Liver (tissue), 9 donors: ENCODE data around the gene DENND4A. TPM values are rescaled to one million over a fixed set of nuclear protein-coding genes. Genes with fewer than 3 reads are reported as not detected.

Source experiments
- DNase-seq: peaks from one replicate; pipeline ENCODE4 v3.0.0-alpha.2; 2017; ENCODE audit warnings: low spot score
- H3K27ac ChIP-seq, 2 donors: one replicate each; pipeline ENCODE4 v1.7.0; 2013; ENCODE audit warnings: inconsistent platforms in 2 of 2, low read length in 2 of 2, control low read depth in 1 of 2, low read depth in 1 of 2, mild to moderate bottlenecking in 1 of 2
- H3K27me3 ChIP-seq, 4 donors: one replicate each; pipeline versions ENCODE4 v1.6.1 to v1.7.0; 2013; ENCODE audit warnings: low read length in 3 of 4, inconsistent platforms in 1 of 4, mild to moderate bottlenecking in 1 of 4, moderate library complexity in 1 of 4; ENCODE audit not compliant: control insufficient read depth in 4 of 4, insufficient read depth in 4 of 4
- H3K36me3 ChIP-seq, 4 donors: one replicate each; pipeline versions ENCODE4 v1.6.1 to v1.7.0; 2013; ENCODE audit warnings: low read length in 3 of 4, mild to moderate bottlenecking in 3 of 4, low read depth in 1 of 4, moderate library complexity in 1 of 4; ENCODE audit not compliant: control insufficient read depth in 4 of 4, insufficient read depth in 3 of 4
- H3K4me1 ChIP-seq, 4 donors: one replicate each; pipeline versions ENCODE4 v1.6.1 to v1.7.0; 2013; ENCODE audit warnings: low read length in 3 of 4, mild to moderate bottlenecking in 3 of 4, moderate library complexity in 1 of 4; ENCODE audit not compliant: control insufficient read depth in 4 of 4, insufficient read depth in 4 of 4
- H3K4me3 ChIP-seq, 3 donors: one replicate each; pipeline versions ENCODE4 v1.6.1 to v1.7.0; 2013; ENCODE audit warnings: low read length in 3 of 3, control low read depth in 1 of 3, low read depth in 1 of 3, mild to moderate bottlenecking in 1 of 3
- H3K9ac ChIP-seq, 2 donors: one replicate each; pipeline ENCODE4 v1.7.0; 2013; ENCODE audit warnings: low read length in 2 of 2, mild to moderate bottlenecking in 2 of 2, moderate library complexity in 2 of 2, control low read depth in 1 of 2, low read depth in 1 of 2
- H3K9me3 ChIP-seq, 4 donors: one replicate each; pipeline versions ENCODE4 v1.6.1 to v1.7.0; 2013; ENCODE audit warnings: low read length in 3 of 4; ENCODE audit not compliant: control insufficient read depth in 4 of 4
- EGR1 ChIP-seq, 2 donors: IDR thresholded peaks; 2 replicates each; pipeline ENCODE4 v1.6.1; 2016 to 2018; ENCODE audit warnings: antibody characterized with exemption in 2 of 2, low read depth in 2 of 2
- FOXA1 ChIP-seq: IDR thresholded peaks from 2 replicates; pipeline ENCODE4 v1.6.1; 2016; ENCODE audit warnings: antibody characterized with exemption
- FOXA2 ChIP-seq: IDR thresholded peaks from 2 replicates; pipeline ENCODE4 v1.6.1; 2016; ENCODE audit warnings: antibody characterized with exemption
- GABPA ChIP-seq, 2 donors: IDR thresholded peaks in 1 of 2; conservative IDR thresholded peaks in 1 of 2; 2 replicates each; pipeline ENCODE4 v1.6.1; 2016; ENCODE audit warnings: antibody characterized with exemption in 2 of 2, mild to moderate bottlenecking in 1 of 2, moderate library complexity in 1 of 2
- HNF4A ChIP-seq, 2 donors: conservative IDR thresholded peaks; 2 replicates each; pipeline ENCODE4 v1.6.1; 2016; ENCODE audit warnings: antibody characterized with exemption in 2 of 2, mild to moderate bottlenecking in 2 of 2
- HNF4G ChIP-seq: IDR thresholded peaks from 2 replicates; pipeline ENCODE4 v1.6.1; 2016; ENCODE audit warnings: antibody characterized with exemption
- JUND ChIP-seq, 2 donors: IDR thresholded peaks; 2 replicates each; pipeline ENCODE4 v1.6.1; 2016; ENCODE audit warnings: antibody characterized with exemption in 2 of 2
- NR2F2 ChIP-seq: IDR thresholded peaks from 2 replicates; pipeline ENCODE4 v1.6.1; 2016; ENCODE audit warnings: antibody characterized with exemption
- RAD21 ChIP-seq, 2 donors: IDR thresholded peaks; 2 replicates each; pipeline ENCODE4 v1.6.1; 2016; ENCODE audit warnings: antibody characterized with exemption in 2 of 2, mild to moderate bottlenecking in 2 of 2
- RXRA ChIP-seq, 2 donors: IDR thresholded peaks; 2 replicates each; pipeline ENCODE4 v1.6.1; 2017 to 2018; ENCODE audit warnings: antibody characterized with exemption in 2 of 2, mild to moderate bottlenecking in 1 of 2
- SP1 ChIP-seq: IDR thresholded peaks from 2 replicates; pipeline ENCODE4 v1.6.1; 2018; ENCODE audit warnings: antibody characterized with exemption, mild to moderate bottlenecking
- TAF1 ChIP-seq: conservative IDR thresholded peaks from 2 replicates; pipeline ENCODE4 v1.6.1; 2016; ENCODE audit warnings: antibody characterized with exemption, mild to moderate bottlenecking
- YY1 ChIP-seq: IDR thresholded peaks from 2 replicates; pipeline ENCODE4 v1.6.1; 2016; ENCODE audit warnings: antibody characterized with exemption, mild to moderate bottlenecking
- WGBS: extraction: QIAGEN DNeasy Blood & Tissue Kit; methylation state at CpG from one replicate; pipeline ENCODE4 v1.1.7; 2013; 5-methylcytosine and 5-hydroxymethylcytosine counted together
- polyA plus RNA-seq, 2 donors: library from polyadenylated mRNA; stranded (reverse) in 1 of 2; unstranded in 1 of 2; fragments of 200-250 nt in 1 of 2; fragments of >200 nt in 1 of 2; fragmentation: Nextera tagmentation in 1 of 2; extraction: Ambion mirVana in 1 of 2; gene quantifications; one replicate each; pipeline versions ENCODE4 v1.2.1 to v1.2.3, GENCODE V29; 2013 to 2015
- total RNA-seq, 2 donors: library from RNA; depleted of rRNA; stranded (reverse); fragments of >200 nt; gene quantifications; one replicate each; pipeline ENCODE4 v1.2.3, GENCODE V29; 2014
- TF ChIP-seq, protein P1 (sequence below): IDR thresholded peaks from 2 replicates; pipeline ENCODE4 v1.6.1; 2016; ENCODE audit warnings: antibody characterized with exemption
- TF ChIP-seq, protein P2 (sequence below): IDR thresholded peaks from 2 replicates; pipeline ENCODE4 v1.6.1; 2016; ENCODE audit warnings: antibody characterized with exemption
- TF ChIP-seq, protein P3 (sequence below): IDR thresholded peaks from 2 replicates; pipeline ENCODE4 v1.6.1; 2016; ENCODE audit warnings: antibody characterized with exemption, mild to moderate bottlenecking
- TF ChIP-seq, protein P4 (sequence below): fragments of 150-350 bp; IDR thresholded peaks from 2 replicates; pipeline ENCODE4 v1.5.1; 2017; ENCODE audit warnings: improper control_type of control experiment, low read depth, low read length; ENCODE audit not compliant: missing input control
- TF ChIP-seq, protein P5 (sequence below): IDR thresholded peaks from 2 replicates; pipeline ENCODE4 v1.6.1; 2016; ENCODE audit warnings: antibody characterized with exemption
- donor health status: healthy.
- donor health status: healthy.
- donor health status: healthy.
- donor health status: healthy.
- donor health status: healthy.

The DENND4A gene
- total and polyA plus RNA-seq, 4 donors, result 5.2 to 75.5 (median 23.9) TPM

DNA sequence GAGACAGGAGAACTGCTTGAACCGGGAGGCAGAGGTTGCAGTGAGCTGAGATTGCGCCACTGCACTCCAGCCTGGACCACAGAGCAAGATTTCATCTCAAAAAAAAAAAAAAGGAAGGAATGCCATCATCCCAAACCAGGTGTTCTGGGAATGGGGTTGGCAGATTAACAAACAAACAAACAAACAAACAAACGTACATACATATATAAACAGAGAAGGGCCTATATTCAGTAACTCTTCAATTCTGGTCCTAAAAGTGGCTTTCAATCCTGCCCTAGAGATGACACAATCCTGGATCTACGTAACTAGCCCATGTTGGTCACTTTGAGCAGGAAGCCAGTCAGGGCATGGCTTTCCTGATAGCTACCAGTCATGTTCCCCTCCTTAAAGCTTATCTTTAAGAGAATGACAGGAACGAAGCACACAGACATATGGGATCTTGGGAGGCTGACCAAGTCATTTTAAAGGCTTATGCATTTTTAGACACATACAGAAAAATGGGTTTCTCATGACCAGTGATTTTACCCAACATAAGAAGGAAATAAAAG is 47.3 kb upstream of the DENND4A start:
- TF ChIP-seq TAF1, result no peak
- no peak for TF ChIP-seq GABPA (IDR thresholded peaks at IDR 0.05 in 1 of 2, conservative IDR thresholded peaks at IDR 0.05 in 1 of 2)
- TF ChIP-seq FOXA1, result no peak
- TF ChIP-seq HNF4G, result no peak
- TF ChIP-seq RXRA (IDR thresholded peaks at IDR 0.05), result no peak
- no peak for TF ChIP-seq FOXA2
- TF ChIP-seq NR2F2, result no peak
- TF ChIP-seq, protein P1, sequence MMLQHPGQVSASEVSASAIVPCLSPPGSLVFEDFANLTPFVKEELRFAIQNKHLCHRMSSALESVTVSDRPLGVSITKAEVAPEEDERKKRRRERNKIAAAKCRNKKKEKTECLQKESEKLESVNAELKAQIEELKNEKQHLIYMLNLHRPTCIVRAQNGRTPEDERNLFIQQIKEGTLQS, result no peak
- no peak for TF ChIP-seq HNF4A (conservative IDR thresholded peaks at IDR 0.05)
- TF ChIP-seq, protein P2, sequence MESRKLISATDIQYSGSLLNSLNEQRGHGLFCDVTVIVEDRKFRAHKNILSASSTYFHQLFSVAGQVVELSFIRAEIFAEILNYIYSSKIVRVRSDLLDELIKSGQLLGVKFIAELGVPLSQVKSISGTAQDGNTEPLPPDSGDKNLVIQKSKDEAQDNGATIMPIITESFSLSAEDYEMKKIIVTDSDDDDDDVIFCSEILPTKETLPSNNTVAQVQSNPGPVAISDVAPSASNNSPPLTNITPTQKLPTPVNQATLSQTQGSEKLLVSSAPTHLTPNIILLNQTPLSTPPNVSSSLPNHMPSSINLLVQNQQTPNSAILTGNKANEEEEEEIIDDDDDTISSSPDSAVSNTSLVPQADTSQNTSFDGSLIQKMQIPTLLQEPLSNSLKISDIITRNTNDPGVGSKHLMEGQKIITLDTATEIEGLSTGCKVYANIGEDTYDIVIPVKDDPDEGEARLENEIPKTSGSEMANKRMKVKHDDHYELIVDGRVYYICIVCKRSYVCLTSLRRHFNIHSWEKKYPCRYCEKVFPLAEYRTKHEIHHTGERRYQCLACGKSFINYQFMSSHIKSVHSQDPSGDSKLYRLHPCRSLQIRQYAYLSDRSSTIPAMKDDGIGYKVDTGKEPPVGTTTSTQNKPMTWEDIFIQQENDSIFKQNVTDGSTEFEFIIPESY, result no peak
- TF ChIP-seq, protein P3, sequence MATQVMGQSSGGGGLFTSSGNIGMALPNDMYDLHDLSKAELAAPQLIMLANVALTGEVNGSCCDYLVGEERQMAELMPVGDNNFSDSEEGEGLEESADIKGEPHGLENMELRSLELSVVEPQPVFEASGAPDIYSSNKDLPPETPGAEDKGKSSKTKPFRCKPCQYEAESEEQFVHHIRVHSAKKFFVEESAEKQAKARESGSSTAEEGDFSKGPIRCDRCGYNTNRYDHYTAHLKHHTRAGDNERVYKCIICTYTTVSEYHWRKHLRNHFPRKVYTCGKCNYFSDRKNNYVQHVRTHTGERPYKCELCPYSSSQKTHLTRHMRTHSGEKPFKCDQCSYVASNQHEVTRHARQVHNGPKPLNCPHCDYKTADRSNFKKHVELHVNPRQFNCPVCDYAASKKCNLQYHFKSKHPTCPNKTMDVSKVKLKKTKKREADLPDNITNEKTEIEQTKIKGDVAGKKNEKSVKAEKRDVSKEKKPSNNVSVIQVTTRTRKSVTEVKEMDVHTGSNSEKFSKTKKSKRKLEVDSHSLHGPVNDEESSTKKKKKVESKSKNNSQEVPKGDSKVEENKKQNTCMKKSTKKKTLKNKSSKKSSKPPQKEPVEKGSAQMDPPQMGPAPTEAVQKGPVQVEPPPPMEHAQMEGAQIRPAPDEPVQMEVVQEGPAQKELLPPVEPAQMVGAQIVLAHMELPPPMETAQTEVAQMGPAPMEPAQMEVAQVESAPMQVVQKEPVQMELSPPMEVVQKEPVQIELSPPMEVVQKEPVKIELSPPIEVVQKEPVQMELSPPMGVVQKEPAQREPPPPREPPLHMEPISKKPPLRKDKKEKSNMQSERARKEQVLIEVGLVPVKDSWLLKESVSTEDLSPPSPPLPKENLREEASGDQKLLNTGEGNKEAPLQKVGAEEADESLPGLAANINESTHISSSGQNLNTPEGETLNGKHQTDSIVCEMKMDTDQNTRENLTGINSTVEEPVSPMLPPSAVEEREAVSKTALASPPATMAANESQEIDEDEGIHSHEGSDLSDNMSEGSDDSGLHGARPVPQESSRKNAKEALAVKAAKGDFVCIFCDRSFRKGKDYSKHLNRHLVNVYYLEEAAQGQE, result no peak
- TF ChIP-seq, protein P4, sequence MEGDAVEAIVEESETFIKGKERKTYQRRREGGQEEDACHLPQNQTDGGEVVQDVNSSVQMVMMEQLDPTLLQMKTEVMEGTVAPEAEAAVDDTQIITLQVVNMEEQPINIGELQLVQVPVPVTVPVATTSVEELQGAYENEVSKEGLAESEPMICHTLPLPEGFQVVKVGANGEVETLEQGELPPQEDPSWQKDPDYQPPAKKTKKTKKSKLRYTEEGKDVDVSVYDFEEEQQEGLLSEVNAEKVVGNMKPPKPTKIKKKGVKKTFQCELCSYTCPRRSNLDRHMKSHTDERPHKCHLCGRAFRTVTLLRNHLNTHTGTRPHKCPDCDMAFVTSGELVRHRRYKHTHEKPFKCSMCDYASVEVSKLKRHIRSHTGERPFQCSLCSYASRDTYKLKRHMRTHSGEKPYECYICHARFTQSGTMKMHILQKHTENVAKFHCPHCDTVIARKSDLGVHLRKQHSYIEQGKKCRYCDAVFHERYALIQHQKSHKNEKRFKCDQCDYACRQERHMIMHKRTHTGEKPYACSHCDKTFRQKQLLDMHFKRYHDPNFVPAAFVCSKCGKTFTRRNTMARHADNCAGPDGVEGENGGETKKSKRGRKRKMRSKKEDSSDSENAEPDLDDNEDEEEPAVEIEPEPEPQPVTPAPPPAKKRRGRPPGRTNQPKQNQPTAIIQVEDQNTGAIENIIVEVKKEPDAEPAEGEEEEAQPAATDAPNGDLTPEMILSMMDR, result no peak
- TF ChIP-seq JUND (IDR thresholded peaks at IDR 0.05), result no peak
- no peak for TF ChIP-seq RAD21 (IDR thresholded peaks at IDR 0.05)
- no peak for TF ChIP-seq EGR1 (IDR thresholded peaks at IDR 0.05; ENCODE audit: low read depth in 2 of 2)
- TF ChIP-seq SP1, result no peak
- TF ChIP-seq, protein P5, sequence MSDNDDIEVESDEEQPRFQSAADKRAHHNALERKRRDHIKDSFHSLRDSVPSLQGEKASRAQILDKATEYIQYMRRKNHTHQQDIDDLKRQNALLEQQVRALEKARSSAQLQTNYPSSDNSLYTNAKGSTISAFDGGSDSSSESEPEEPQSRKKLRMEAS, result no peak
- TF ChIP-seq YY1, result no peak
- H3K27ac ChIP-seq, result no peak overlapping the region
- peaks cover 3 to 9% (median 4%) of the 10 kb centered on the region in 4 donors for H3K4me1 ChIP-seq
- no peak for DNase-seq
- no peaks in the 10 kb centered on the region for H3K27me3 ChIP-seq
- H3K9me3 ChIP-seq, result no peaks in the 10 kb centered on the region
- no peaks in the 10 kb centered on the region for H3K36me3 ChIP-seq
- no peak overlapping the region for H3K9ac ChIP-seq
- 77% methylated on average over 5 of the region's 5 CpGs for WGBS
- no peak overlapping the region for H3K4me3 ChIP-seq
